ENCODE results near the gene GCK. TPM values are rescaled to one million over a fixed set of nuclear protein-coding genes. Genes with fewer than 3 reads are reported as not detected.
A peak's percentile ranks its signal among the peaks of the same experiment; 100 is the strongest.

Gene GCK
- total and polyA plus RNA-seq, 5 donors, result 7.4 to 17.4 (median 12.8) TPM

DNA sequence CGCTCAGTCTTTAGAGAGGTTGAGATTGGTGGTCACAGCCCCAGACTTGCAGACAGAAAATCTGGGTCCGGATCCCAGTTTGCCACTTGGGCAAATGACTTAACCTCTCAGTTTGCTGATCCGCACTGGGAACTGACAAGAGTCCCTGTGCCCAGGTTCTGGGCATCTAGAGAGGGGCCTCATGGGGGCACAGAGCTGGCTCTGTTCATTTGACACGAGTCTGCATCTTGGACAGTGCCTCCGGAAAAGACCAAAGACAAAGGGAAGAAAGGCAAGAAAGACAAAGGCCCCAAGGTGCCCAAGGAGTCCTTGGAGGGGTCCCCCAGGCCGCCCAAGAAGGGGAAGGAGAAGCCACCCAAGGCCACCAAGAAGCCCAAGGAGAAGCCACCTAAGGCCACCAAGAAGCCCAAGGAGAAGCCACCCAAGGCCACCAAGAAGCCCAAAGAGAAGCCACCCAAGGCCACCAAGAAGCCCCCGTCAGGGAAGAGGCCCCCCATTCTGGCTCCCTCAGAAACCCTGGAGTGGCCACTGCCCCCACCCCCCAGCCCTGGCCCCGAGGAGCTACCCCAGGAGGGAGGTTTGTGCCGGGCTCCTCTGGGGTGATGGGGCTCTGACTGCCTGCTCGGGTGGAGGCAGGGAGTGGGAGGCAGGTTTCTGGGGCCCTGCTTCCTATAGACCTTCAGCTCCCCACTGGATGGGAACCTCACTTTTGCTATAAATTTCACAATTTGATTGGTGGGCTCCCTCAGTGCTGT, 82.8 kb downstream of the GCK start:
- H3K4me1 ChIP-seq (ENCODE audit: control insufficient read depth, insufficient read depth, low read length), result no peaks in the 10 kb centered on the region
- no peak for DNase-seq

DNA sequence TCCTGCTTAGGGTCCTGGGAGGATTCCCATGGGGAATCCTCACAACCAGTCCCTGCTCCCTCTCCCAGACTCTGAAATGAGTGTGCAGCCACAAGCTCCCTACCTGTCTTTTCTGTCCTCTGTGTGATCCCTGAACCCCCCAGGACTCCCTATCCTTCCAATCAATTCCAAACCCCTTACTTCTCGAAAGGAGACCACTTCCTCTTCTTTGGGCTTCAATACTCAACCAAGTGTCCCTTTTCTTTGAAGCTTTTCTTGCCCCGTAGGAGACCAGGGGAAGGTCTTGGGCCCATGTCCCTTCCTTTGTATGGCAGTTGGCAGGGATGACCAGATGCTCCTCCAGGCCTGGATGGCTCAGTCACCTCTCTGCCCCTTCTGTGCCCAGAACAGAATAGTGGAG, 83.4 kb downstream of the GCK start:
- 70% methylated on average over 2 of the region's 2 CpGs for WGBS
- no peak for ATAC-seq
- H3K27me3 ChIP-seq (ENCODE audit: control insufficient read depth, insufficient read depth), result no peaks in the 10 kb centered on the region
- H3K9me3 ChIP-seq (ENCODE audit: control insufficient read depth, low read length), result no peaks in the 10 kb centered on the region
- H3K4me1 ChIP-seq (ENCODE audit: control insufficient read depth, insufficient read depth, low read length), result no peaks in the 10 kb centered on the region
- DNase-seq, result peak in 1 of 3 donors; percentile 6
- peak overlapping the region; percentile 14 for H3K27ac ChIP-seq (ENCODE audit: low read length)
- intact Hi-C loops (cut with DNase I), result no loop called here
- no peak overlapping the region for H3K4me3 ChIP-seq (ENCODE audit: low read length)

More for the DNA sequence above, 82.8 kb downstream of the GCK start:
- intact Hi-C loops (cut with DNase I), result no loop called here
- H3K9me3 ChIP-seq (ENCODE audit: control insufficient read depth, low read length), result no peaks in the 10 kb centered on the region
- no peak overlapping the region for H3K27ac ChIP-seq (ENCODE audit: low read length)
- H3K27me3 ChIP-seq (ENCODE audit: control insufficient read depth, insufficient read depth), result no peaks in the 10 kb centered on the region
- no peak for ATAC-seq
- WGBS, result 84% methylated on average over 10 of the region's 10 CpGs
- H3K4me3 ChIP-seq (ENCODE audit: low read length), result no peak overlapping the region

DNA sequence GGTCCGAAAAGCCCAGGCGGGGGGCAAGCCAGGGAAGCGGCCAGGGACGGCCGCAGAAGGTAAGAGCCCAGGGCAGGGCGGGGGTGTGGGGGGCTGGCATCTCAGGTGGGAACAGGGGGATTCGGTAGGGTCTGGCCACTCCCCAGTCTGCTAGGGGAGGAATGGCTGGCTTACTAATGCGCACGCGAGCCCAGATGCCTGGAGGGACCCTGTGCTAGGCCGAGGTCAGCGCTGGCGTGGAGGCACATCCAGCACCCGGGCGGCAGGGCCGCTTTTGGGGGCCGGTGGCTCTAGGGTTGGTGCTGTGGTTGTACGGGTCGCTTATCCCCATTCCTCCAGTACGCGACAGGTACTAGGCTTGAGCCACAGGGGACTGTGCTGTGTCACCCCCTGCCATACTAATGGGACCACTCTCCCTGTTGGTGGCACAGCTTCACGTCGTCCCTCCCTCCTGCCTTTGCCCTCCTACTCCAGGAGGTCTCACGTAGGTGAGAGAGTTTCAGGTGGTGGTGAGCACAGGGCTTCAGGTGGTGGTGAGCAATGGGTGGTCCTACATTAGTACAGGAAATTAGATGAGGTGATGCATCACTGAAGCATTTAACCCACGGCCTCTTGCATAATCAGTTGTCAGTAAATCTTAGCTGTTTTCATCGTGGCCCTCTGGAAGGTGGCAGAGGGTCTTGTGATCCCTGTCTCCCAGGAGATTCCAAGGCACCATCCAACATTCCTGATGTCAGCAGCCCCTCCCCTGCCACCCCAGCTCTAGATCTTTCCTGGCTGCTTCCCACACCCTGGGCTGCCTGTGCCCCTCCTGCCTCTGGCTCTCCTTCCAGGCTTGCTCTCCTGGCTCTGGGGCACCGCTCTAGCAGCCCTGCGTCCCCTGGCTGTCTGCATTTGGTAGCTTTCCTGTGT, 84.1 kb downstream of the GCK start:
- WGBS, result 24% methylated on average over 28 of the region's 28 CpGs
- Histone ChIP-seq H3K27me3 (ENCODE audit: control insufficient read depth, insufficient read depth) (no peaks in the 10 kb centered on the region), H3K4me1 (ENCODE audit: control insufficient read depth, insufficient read depth, low read length) (no peaks in the 10 kb centered on the region), H3K9me3 (ENCODE audit: control insufficient read depth, low read length) (no peaks in the 10 kb centered on the region), H3K27ac (ENCODE audit: low read length) (peak overlapping the region; percentile 14), H3K4me3 (ENCODE audit: low read length) (peak overlapping the region; percentile 65)
- intact Hi-C loops (cut with DNase I), result no loop called here
- DNase-seq, result peak; percentile 46 to 81 (median 78)
- peak; percentile 22 to 27 for ATAC-seq

DNA sequence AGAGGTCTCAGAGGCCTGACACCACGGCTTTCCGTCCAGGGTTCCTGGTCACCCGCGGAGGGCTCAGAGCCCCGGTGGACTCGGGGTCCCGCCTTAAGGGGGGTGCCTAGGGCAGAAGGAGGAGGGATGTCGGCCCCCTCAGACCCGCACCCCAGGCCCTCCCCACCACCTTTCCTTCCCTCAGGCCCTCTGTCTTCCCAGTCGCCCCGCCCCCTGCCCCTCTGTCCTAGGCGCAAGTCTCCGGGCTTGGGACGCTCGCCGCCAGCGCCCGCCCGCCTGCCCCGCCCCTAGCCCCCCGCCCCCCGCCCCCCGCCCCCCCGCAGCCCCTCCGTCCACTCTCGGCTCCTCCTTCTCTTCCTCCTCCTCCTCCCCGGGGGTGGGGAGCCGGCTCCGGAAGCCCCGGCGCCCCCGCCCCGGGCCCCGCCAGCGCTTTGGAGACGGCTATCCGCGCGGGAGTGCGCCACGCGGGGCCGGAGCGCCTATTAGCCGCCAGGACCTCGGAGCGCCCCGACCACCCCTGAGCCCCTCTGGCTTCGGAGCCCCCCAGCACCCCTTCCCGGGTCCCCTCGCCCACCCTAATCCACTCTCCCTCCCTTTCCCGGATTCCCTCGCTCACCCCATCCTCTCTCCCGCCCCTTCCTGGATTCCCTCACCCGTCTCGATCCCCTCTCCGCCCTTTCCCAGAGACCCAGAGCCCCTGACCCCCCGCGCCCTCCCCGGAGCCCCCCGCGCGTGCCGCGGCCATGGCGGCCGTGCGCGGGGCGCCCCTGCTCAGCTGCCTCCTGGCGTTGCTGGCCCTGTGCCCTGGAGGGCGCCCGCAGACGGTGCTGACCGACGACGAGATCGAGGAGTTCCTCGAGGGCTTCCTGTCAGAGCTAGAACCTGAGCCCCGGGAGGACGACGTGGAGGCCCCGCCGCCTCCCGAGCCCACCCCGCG, 85.0 kb downstream of the GCK start, which contains the start of gene AEBP1:
TSS of gene AEBP1 (plus strand) at position 423 of the 937 bp plus-strand sequence. CDS start at position 744, 321 bp downstream.
- Histone ChIP-seq H3K4me1 (ENCODE audit: control insufficient read depth, insufficient read depth, low read length) (no peaks in the 10 kb centered on the region), H3K27ac (ENCODE audit: low read length) (peak within 1 kb of the TSS; percentile 42), H3K9me3 (ENCODE audit: control insufficient read depth, low read length) (no peaks in the 10 kb centered on the region), H3K4me3 (ENCODE audit: low read length) (peak within 1 kb of the TSS; percentile 65), H3K27me3 (ENCODE audit: control insufficient read depth, insufficient read depth) (no peaks in the 10 kb centered on the region)
- intact Hi-C loops (cut with DNase I), result no loop called here
- DNase-seq (peak; percentile 60 to 83 (median 81)), ATAC-seq (peak; percentile 38 to 60)
- 3% methylated on average over 86 of the region's 87 CpGs for WGBS

DNA sequence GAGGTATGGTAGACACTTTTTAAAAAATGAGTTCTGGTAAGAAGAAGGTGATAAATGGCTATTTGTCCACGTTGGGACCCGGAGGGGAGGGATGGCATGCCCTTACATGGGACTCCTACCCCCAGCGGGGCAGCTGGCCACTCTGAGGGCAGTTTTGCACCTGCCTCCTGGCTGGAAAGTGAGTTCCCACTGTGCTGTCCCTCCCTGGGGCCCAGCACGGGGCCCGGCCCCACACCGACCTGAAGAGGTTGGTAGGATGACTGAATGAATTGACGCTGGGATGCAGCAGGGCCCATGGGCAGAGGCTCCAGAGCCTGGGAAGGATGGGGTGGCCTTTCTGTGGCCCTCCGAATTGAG, 85.7 kb downstream of the GCK start:
- no peaks in the 10 kb centered on the region for H3K27me3 ChIP-seq (ENCODE audit: control insufficient read depth, insufficient read depth)
- DNase-seq, result peak in 2 of 3 donors; percentile 14 to 59
- no peak overlapping the region for H3K4me3 ChIP-seq (ENCODE audit: low read length)
- 78% methylated on average over 8 of the region's 8 CpGs for WGBS
- peak overlapping the region; percentile 42 for H3K27ac ChIP-seq (ENCODE audit: low read length)
- no peak for ATAC-seq
- H3K4me1 ChIP-seq (ENCODE audit: control insufficient read depth, insufficient read depth, low read length), result no peaks in the 10 kb centered on the region
- H3K9me3 ChIP-seq (ENCODE audit: control insufficient read depth, low read length), result no peaks in the 10 kb centered on the region
- intact Hi-C loops (cut with DNase I), result no loop called here

DNA sequence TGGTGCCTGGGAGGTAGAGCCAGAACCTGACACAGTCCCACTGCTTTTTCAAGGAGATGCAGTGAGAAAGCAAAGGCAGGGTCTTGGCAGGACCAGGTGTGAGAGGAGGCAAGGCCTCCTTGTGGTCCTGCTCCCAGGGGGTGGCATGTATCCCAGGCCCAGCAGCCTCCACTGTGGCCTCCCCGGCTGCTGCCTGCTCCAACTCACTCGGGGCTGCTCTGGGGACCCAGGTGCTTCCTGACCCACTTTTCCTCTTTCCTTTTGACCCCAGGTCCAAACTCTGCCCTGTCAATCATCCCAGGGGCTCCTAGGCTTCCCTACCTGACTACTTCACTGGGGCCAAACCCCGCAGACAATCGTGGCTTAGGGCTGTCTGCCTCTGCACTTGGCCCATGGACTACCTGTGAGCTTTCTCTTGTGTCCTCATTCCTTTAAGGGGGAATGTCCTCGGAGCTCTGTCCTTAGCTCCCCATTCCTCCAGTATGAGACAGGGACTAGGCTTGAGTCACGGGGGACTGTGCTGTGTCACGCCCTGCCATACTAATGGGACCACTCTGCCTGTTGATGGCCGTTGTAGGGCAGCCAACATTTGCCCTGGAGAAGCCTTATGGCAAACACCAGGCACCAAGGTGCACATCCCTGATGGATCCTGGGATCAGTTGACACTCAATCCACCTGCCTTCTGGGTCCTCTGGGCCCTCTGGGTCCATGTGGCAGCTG, 86.2 kb downstream of the GCK start:
- no peaks in the 10 kb centered on the region for H3K9me3 ChIP-seq (ENCODE audit: control insufficient read depth, low read length)
- no peak overlapping the region for H3K4me3 ChIP-seq (ENCODE audit: low read length)
- H3K27me3 ChIP-seq (ENCODE audit: control insufficient read depth, insufficient read depth), result no peaks in the 10 kb centered on the region
- H3K27ac ChIP-seq (ENCODE audit: low read length), result peak overlapping the region; percentile 1
- no peak for ATAC-seq
- intact Hi-C loops (cut with DNase I), result no loop called here
- peak in 2 of 3 donors; percentile 6 to 47 for DNase-seq
- no peaks in the 10 kb centered on the region for H3K4me1 ChIP-seq (ENCODE audit: control insufficient read depth, insufficient read depth, low read length)
- 74% methylated on average over 8 of the region's 8 CpGs for WGBS

DNA sequence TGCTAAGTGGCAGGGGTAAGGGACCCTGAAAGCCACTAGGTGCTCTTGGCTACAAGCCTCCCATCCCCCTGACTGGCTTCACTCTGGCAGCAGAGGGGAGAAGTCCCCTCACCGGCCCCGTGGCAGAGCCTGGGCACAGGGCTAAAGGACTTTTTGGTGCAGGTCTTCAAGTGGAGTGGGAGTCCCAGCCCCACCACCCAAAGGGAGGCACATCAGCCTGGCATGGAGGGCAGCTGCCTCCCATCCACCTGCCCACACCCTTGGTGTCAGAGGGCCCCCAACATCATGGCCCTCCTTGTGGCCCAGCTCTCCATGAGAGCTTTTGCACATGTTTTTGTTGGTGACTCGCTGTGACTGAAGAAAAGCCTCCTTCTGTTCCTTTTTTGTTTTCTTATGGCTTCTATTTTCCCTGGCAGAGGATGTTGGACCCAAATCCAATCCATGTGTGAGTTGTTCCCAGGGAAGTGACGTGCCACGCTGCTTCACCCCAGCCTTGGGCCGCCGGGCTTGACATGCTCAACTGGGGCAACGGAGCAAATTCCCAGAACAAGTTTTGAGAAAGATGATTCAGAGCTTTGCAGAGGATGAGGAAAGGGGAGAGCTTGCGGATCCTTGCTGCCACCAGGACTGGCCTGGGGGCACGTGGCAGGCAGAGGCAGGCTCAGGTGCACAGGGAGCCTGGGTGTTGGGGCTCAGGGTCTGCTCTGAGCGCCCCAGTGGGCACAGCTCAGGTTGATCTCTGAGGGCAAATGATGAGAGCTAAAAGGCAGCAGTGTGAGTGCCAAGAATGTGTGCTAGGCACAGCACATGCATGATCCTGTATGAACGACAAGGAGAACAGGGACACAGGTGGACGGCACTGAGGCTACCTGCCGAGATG, 87.0 kb downstream of the GCK start:
- intact Hi-C loops (cut with DNase I), result no loop called here

DNA sequence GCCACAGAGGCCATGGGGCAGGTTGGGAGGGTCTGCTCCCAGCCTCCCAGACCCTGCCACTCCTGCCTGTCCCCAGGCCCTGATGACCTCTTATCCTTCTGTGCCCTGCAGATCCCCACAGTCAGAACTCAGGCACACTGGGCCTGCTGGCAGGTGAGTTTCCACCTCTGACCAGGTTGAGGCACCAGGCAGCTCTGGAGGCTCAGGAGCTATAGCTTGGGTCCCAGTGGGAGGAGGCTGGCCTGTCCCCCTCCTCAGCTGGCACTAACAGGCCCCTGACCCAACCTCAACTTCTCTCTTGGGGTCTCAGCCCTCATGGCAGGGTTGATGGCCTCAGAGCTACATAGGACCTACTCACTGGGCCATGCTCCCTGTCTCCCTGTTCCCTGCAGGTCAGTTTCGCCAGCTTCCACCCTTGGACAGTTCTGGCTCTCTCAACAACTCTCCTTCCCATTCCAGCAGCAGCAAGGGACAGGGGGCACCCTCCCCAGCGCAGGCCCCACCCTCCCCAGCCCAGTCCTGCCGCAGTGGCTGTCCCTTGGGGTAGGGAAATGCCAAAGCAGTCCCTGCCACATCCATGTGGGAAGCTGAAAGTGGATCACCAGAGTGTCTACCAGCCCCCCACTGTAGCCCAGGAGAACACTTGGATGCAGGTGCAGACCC, 87.8 kb downstream of the GCK start:
- DNase-seq (no peak), ATAC-seq (no peak)
- 74% methylated on average over 3 of the region's 3 CpGs for WGBS
- Histone ChIP-seq H3K9me3 (ENCODE audit: control insufficient read depth, low read length) (no peaks in the 10 kb centered on the region), H3K27ac (ENCODE audit: low read length) (peak overlapping the region; percentile 40), H3K27me3 (ENCODE audit: control insufficient read depth, insufficient read depth) (no peaks in the 10 kb centered on the region), H3K4me1 (ENCODE audit: control insufficient read depth, insufficient read depth, low read length) (no peaks in the 10 kb centered on the region), H3K4me3 (ENCODE audit: low read length) (no peak overlapping the region)
- intact Hi-C loops (cut with DNase I), result no loop called here

More for the DNA sequence above, 87.0 kb downstream of the GCK start:
- Histone ChIP-seq H3K9me3 (ENCODE audit: control insufficient read depth, low read length) (no peaks in the 10 kb centered on the region), H3K4me1 (ENCODE audit: control insufficient read depth, insufficient read depth, low read length) (no peaks in the 10 kb centered on the region), H3K27me3 (ENCODE audit: control insufficient read depth, insufficient read depth) (no peaks in the 10 kb centered on the region), H3K27ac (ENCODE audit: low read length) (peak overlapping the region; percentile 40), H3K4me3 (ENCODE audit: low read length) (no peak overlapping the region)
- ATAC-seq (peak; percentile 15 to 25), DNase-seq (peak; percentile 75 to 85 (median 81))
- WGBS, result 76% methylated on average over 14 of the region's 14 CpGs

Data from right cardiac atrium (tissue), 5 donors.